ENCODE data around the gene RBBP7.
A peak's percentile ranks its signal among the peaks of the same experiment; 100 is the strongest.

The RBBP7 gene

GRCh38 chrX:16825264-16826035 lies 44.7 kb downstream of the RBBP7 start:
- Mint-ChIP-seq H3K4me1 (ENCODE audit: low read depth) (peaks cover 6% of the 10 kb centered on the region), H3K27me3 (ENCODE audit: low read depth) (no peaks in the 10 kb centered on the region), H3K9me3 (no peaks in the 10 kb centered on the region), H3K4me3 (no peak overlapping the region), H3K36me3 (ENCODE audit: low read depth) (peaks cover 7% of the 10 kb centered on the region), H3K27ac (peak overlapping the region; percentile 49)

- Mint-ChIP-seq H3K4me3 (no peak overlapping the region), H3K27ac (peak overlapping the region; percentile 49), H3K27me3 (ENCODE audit: low read depth) (no peaks in the 10 kb centered on the region), H3K9me3 (no peaks in the 10 kb centered on the region), H3K36me3 (ENCODE audit: low read depth) (peaks cover 5% of the 10 kb centered on the region), H3K4me1 (ENCODE audit: low read depth) (peaks cover 4% of the 10 kb centered on the region)
These were observed 47.4 kb downstream of the RBBP7 start for GRCh38 chrX:16822723-16823122.

DNA sequence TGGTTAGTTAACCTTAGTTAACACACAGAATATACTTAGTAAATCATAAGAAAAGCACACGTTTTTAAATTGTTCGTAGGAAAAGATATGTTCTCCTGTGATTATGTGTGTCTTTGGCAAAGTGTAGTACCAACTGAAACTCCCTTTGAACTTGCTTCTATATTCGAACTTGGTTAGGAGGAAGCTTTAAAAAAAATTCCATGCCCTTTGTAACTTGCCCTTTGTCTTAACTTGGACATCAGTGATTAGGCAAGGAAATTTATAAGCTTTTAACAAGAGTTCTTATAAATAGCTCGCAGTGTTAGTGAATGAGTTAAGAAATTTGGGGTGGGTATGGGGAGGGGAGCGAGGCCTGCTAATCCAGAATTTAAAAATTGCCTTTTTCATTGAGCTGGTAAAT lies 50.5 kb downstream of the RBBP7 start:
- Mint-ChIP-seq H3K4me1 (ENCODE audit: low read depth) (peaks cover 5% of the 10 kb centered on the region), H3K36me3 (ENCODE audit: low read depth) (peaks cover 5% of the 10 kb centered on the region), H3K27me3 (ENCODE audit: low read depth) (no peaks in the 10 kb centered on the region), H3K9me3 (no peaks in the 10 kb centered on the region), H3K4me3 (no peak overlapping the region), H3K27ac (no peak overlapping the region)

DNA sequence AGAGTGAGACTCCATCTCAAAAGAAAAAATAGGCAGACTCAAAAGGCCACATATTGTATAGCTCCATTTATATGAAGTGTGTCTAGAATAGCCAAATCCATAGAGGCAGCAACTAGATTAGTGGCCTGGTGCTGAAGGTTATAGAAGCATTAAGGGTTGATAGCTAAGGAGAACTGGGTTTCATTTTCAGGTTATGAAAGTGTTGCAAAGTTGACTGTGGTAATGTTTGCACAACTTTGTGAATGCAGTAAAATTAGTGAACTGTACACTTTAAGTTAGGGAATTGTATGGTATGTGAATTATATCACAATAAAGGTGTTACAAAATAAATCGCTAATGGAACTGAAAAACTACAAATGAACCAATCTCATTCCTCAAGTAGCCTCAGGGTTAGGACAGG lies 55.6 kb downstream of the RBBP7 start:
- Mint-ChIP-seq H3K9me3 (no peaks in the 10 kb centered on the region), H3K4me1 (ENCODE audit: low read depth) (peaks cover 5% of the 10 kb centered on the region), H3K27ac (no peak overlapping the region)

DNA sequence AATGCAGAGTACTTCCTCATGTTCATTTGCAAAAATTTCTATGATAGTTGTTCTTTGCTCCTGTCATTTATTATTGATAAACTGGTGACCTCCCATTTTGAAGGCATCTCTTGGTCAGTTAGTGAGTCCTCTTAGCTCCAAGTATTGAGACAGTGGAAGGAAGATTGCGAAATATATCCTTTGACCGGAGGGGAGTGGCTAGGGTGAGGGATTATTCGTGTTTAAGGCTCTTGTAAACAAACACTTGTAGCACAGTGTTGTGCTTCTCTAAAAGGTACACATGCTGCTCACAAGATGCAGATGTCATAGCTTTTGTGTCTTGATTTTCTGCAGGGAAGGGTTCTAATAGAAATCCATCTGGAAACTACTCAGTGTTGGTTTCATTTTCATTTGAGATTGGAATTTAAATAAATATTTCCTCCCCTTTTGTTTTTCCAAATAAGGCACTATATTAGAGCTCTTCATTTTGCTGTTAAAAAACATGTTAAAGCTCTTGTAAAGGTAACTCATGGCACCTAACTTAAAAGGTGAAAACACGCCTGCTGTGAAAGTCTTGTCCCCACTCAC lies 62.1 kb downstream of the RBBP7 start:
- no peak overlapping the region for H3K4me3 Mint-ChIP-seq
- peaks cover 2% of the 10 kb centered on the region for H3K36me3 Mint-ChIP-seq (ENCODE audit: low read depth)
- no peaks in the 10 kb centered on the region for H3K27me3 Mint-ChIP-seq (ENCODE audit: low read depth)
- peaks cover 5% of the 10 kb centered on the region for H3K4me1 Mint-ChIP-seq (ENCODE audit: low read depth)
- H3K27ac Mint-ChIP-seq: no peak overlapping the region
- H3K9me3 Mint-ChIP-seq: no peaks in the 10 kb centered on the region

More for the DNA sequence above, 55.6 kb downstream of the RBBP7 start:
- H3K36me3 Mint-ChIP-seq (ENCODE audit: low read depth): peaks cover 2% of the 10 kb centered on the region
- no peaks in the 10 kb centered on the region for H3K27me3 Mint-ChIP-seq (ENCODE audit: low read depth)
- no peak overlapping the region for H3K4me3 Mint-ChIP-seq

DNA sequence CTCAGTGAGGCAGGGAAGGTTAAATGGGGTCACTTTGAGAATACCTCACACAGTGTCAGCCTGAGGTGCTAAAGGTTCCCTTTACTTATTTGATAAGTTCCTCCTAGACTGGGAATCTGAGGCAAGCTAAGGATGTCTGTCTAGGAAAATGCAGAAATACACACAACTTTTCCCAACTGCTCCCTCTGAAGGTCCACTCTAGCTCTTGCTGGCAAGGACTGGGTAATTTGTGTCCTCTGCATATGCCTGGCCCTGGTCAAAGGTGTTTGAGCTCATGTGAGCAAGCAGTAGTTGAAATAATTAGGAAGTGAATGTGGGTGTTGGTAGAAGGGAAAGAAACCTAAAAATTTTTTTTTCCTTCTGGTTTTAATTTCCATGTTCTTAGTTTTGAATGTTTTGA lies 62.6 kb downstream of the RBBP7 start:
- Mint-ChIP-seq H3K27me3 (ENCODE audit: low read depth) (no peaks in the 10 kb centered on the region), H3K9me3 (no peaks in the 10 kb centered on the region), H3K4me3 (no peak overlapping the region), H3K4me1 (ENCODE audit: low read depth) (peaks cover 5% of the 10 kb centered on the region), H3K27ac (no peak overlapping the region), H3K36me3 (ENCODE audit: low read depth) (no peaks in the 10 kb centered on the region)

DNA sequence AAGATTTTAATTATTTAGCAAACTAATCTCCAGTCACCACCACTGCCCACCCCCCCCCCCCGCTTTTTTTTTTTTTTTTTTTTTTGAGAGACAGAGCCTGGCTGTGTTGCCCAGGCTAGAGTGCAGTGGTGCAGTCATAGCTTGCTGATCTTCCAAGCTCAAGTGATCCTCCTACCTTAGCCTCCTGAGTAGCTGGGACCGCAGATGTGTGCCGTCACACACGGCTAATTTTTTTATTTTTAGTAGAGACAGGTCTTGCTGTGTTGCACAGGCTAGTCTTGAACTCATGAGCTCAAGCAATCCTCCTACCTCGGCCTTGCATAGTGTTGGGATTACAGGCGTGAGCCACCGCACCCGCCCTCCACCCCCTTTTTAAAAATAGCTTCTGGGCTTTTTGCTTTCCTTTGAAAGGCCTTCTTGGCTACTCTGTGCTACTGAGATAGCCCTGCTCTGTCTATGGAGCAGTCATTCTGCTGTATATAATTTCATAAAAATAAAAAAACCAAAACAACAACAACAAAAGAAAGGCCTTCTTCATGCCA lies 65.2 kb downstream of the RBBP7 start:
- Mint-ChIP-seq H3K9me3 (no peaks in the 10 kb centered on the region), H3K4me1 (ENCODE audit: low read depth) (peaks cover 5% of the 10 kb centered on the region), H3K4me3 (no peak overlapping the region), H3K27ac (no peak overlapping the region), H3K27me3 (ENCODE audit: low read depth) (no peaks in the 10 kb centered on the region), H3K36me3 (ENCODE audit: low read depth) (no peaks in the 10 kb centered on the region)

DNA sequence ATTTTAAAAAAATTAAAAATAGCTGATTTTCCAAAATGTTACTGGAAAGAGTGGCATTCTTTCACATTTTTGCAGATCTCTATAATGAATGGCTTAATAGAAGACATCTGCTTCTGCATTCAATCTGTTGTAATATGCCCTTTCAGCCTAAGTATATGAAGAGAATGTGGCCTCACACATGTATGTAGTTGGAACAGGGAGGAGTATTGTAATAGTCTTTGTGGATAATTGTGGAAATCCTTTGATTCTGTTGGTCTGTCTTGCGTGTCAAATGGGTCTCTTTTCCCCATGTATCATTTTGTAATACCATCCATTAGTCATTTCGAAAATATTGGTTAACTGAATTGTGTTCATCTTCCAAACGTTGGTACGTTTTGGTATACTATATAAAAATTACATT lies 72.3 kb downstream of the RBBP7 start:
- H3K27me3 Mint-ChIP-seq (ENCODE audit: low read depth): no peaks in the 10 kb centered on the region
- H3K27ac Mint-ChIP-seq: no peak overlapping the region
- H3K4me3 Mint-ChIP-seq: no peak overlapping the region
- H3K9me3 Mint-ChIP-seq: no peaks in the 10 kb centered on the region
- H3K36me3 Mint-ChIP-seq (ENCODE audit: low read depth): no peaks in the 10 kb centered on the region
- H3K4me1 Mint-ChIP-seq (ENCODE audit: low read depth): no peaks in the 10 kb centered on the region

GRCh38 chrX:16797358-16797757 lies 72.8 kb downstream of the RBBP7 start:
- no peak overlapping the region for H3K4me3 Mint-ChIP-seq
- H3K4me1 Mint-ChIP-seq (ENCODE audit: low read depth): no peaks in the 10 kb centered on the region
- H3K36me3 Mint-ChIP-seq (ENCODE audit: low read depth): no peaks in the 10 kb centered on the region
- H3K27me3 Mint-ChIP-seq (ENCODE audit: low read depth): no peaks in the 10 kb centered on the region
- no peak overlapping the region for H3K27ac Mint-ChIP-seq
- no peaks in the 10 kb centered on the region for H3K9me3 Mint-ChIP-seq

- no peak overlapping the region for H3K27ac Mint-ChIP-seq
- H3K9me3 Mint-ChIP-seq: no peaks in the 10 kb centered on the region
- no peaks in the 10 kb centered on the region for H3K36me3 Mint-ChIP-seq (ENCODE audit: low read depth)
- H3K27me3 Mint-ChIP-seq (ENCODE audit: low read depth): no peaks in the 10 kb centered on the region
- H3K4me1 Mint-ChIP-seq (ENCODE audit: low read depth): no peaks in the 10 kb centered on the region
- no peak overlapping the region for H3K4me3 Mint-ChIP-seq
These were observed 73.9 kb downstream of the RBBP7 start for GRCh38 chrX:16796298-16796697.
